Osteocyte (in vitro differentiated cells): ENCODE results near the gene TNFAIP8. TPM values are rescaled to one million over a fixed set of nuclear protein-coding genes. Genes with fewer than 3 reads are reported as not detected.

Experiments
- DNase-seq: peaks from one replicate; pipeline ENCODE4 v3.0.0; 2021; ENCODE audit warnings: mixed read lengths; ENCODE audit not compliant: unreplicated experiment; ENCODE audit errors: extremely low spot score
- H3K27ac Mint-ChIP-seq: one replicate; pipeline ENCODE4 v1.8.0; 2021; ENCODE audit warnings: mild to moderate bottlenecking, mixed read lengths; ENCODE audit not compliant: unreplicated experiment
- H3K27me3 Mint-ChIP-seq: one replicate; pipeline ENCODE4 v1.8.0; 2021; ENCODE audit warnings: mixed read lengths; ENCODE audit not compliant: unreplicated experiment
- H3K36me3 Mint-ChIP-seq: one replicate; pipeline ENCODE4 v1.8.0; 2021; ENCODE audit warnings: mixed read lengths; ENCODE audit not compliant: unreplicated experiment
- H3K4me1 Mint-ChIP-seq: one replicate; pipeline ENCODE4 v1.8.0; 2021; ENCODE audit warnings: mixed read lengths; ENCODE audit not compliant: unreplicated experiment
- H3K4me3 Mint-ChIP-seq: one replicate; pipeline ENCODE4 v1.8.0; 2021; ENCODE audit warnings: mild to moderate bottlenecking, moderate library complexity, mixed read lengths; ENCODE audit not compliant: unreplicated experiment
- H3K9me3 Mint-ChIP-seq: one replicate; pipeline ENCODE4 v1.8.0; 2021; ENCODE audit warnings: mixed read lengths; ENCODE audit not compliant: unreplicated experiment
- CTCF ChIP-seq: fragments of 200-600 bp; sonication (generic); IDR thresholded peaks from 2 replicates; pipeline ENCODE4 v1.5.0; 2021; ENCODE audit warnings: antibody characterized with exemption, mild to moderate bottlenecking, moderate library complexity
- total RNA-seq: library from RNA; stranded (reverse); gene quantifications from 2 replicates; pipeline ENCODE4 v1.2.1, GENCODE V29; 2021

Gene TNFAIP8
- total RNA-seq, 1 donor from 2014 or later: 13.3 TPM

- Mint-ChIP-seq H3K4me1 (peaks cover 66% of the 10 kb centered on the region), H3K27ac (no peak overlapping the region)
- no peak for DNase-seq
Observed at GRCh38 chr5:119382169-119382568, 26.4 kb downstream of the TNFAIP8 start.

GRCh38 chr5:119383008-119383407 lies 27.2 kb downstream of the TNFAIP8 start:
- Mint-ChIP-seq H3K36me3 (no peaks in the 10 kb centered on the region), H3K27ac (no peak overlapping the region), H3K4me1 (peaks cover 67% of the 10 kb centered on the region), H3K4me3 (no peak overlapping the region), H3K27me3 (no peaks in the 10 kb centered on the region), H3K9me3 (no peaks in the 10 kb centered on the region)
- no peak for TF ChIP-seq CTCF
- no peak for DNase-seq

More at GRCh38 chr5:119382169-119382568, 26.4 kb downstream of the TNFAIP8 start:
- H3K9me3 Mint-ChIP-seq: no peaks in the 10 kb centered on the region
- H3K27me3 Mint-ChIP-seq: no peaks in the 10 kb centered on the region
- TF ChIP-seq CTCF: no peak
- H3K4me3 Mint-ChIP-seq: no peak overlapping the region
- no peaks in the 10 kb centered on the region for H3K36me3 Mint-ChIP-seq

GRCh38 chr5:119385136-119385535 lies 29.3 kb downstream of the TNFAIP8 start:
- Mint-ChIP-seq H3K9me3 (no peaks in the 10 kb centered on the region), H3K27ac (no peak overlapping the region), H3K27me3 (no peaks in the 10 kb centered on the region), H3K4me1 (peaks cover 66% of the 10 kb centered on the region), H3K36me3 (peaks cover 4% of the 10 kb centered on the region), H3K4me3 (no peak overlapping the region)
- TF ChIP-seq CTCF: no peak
- DNase-seq: no peak

GRCh38 chr5:119385536-119386128 lies 29.8 kb downstream of the TNFAIP8 start:
- Mint-ChIP-seq H3K27ac (no peak overlapping the region), H3K27me3 (no peaks in the 10 kb centered on the region), H3K4me3 (no peak overlapping the region), H3K9me3 (no peaks in the 10 kb centered on the region), H3K4me1 (peaks cover 63% of the 10 kb centered on the region), H3K36me3 (peaks cover 4% of the 10 kb centered on the region)
- DNase-seq: no peak
- TF ChIP-seq CTCF: no peak

GRCh38 chr5:119386596-119387344 lies 31.0 kb downstream of the TNFAIP8 start:
- Mint-ChIP-seq H3K4me1 (peaks cover 63% of the 10 kb centered on the region), H3K27ac (peak overlapping the region; percentile 42), H3K4me3 (no peak overlapping the region), H3K36me3 (peaks cover 4% of the 10 kb centered on the region), H3K27me3 (no peaks in the 10 kb centered on the region), H3K9me3 (no peaks in the 10 kb centered on the region)
- no peak for TF ChIP-seq CTCF
- no peak for DNase-seq
